HCT116 (cell line): ENCODE data around the gene IFNL3. TPM values are rescaled to one million over a fixed set of nuclear protein-coding genes. Genes with fewer than 3 reads are reported as not detected.

Experiments used
- ATAC-seq: fragments of 200-7000 bp; cut with Tn5 transposase; 2 replicates; pipeline ENCODE4 v1.9.1; 2020; ENCODE audit warnings: mild to moderate bottlenecking, moderate library complexity
- BruUV-seq: library from RNA; stranded (reverse); fragments of 400-500 nt; replicated peaks from 2 replicates; lab custom pipeline; 2021; lab: Mats Ljungman, UMichigan
- CTCF ChIA-PET: fragments of 300-600 bp; sonication (Branson Sonifier 250); formaldehyde crosslinking; loops from one replicate; lab custom pipeline; 2021; ENCODE audit warnings: antibody characterized with exemption; lab: Charles Lee
- POLR2A ChIA-PET: fragments of 300-600, 350-600 bp; sonication (Branson Sonifier 250); formaldehyde crosslinking; loops from one replicate; lab custom pipeline; 2021; ENCODE audit warnings: antibody characterized with exemption; lab: Charles Lee
- RAD21 ChIA-PET, 2 experiments: fragments of 300-600 bp; sonication (Branson Sonifier 250); formaldehyde crosslinking; loops; one replicate each; lab custom pipeline; 2023; ENCODE audit warnings: low total read pairs in 2 of 2; ENCODE audit not compliant: uncharacterized antibody in 2 of 2, unreplicated experiment in 2 of 2, low non-redundant PET in 1 of 2; lab: Charles Lee
- DNase-seq: peaks from one replicate; pipeline ENCODE4 v3.0.0-alpha.2; 2010; ENCODE audit warnings: low read depth, low spot score
- H2AFZ ChIP-seq: fragments of 200-600 bp; shearing (Covaris generic), sonication (generic); 2 replicates; pipeline ENCODE4 v1.6.1; 2017; ENCODE audit warnings: low read depth, mixed run types, mixed read lengths, antibody characterized with exemption, low read length; ENCODE audit not compliant: poor library complexity, severe bottlenecking
- H3K27ac ChIP-seq: 2 replicates; pipeline ENCODE4 v1.5.1; 2012; ENCODE audit warnings: low read depth, low read length
- H3K27me3 ChIP-seq: fragments of 200-600 bp; sonication (generic); 2 replicates; pipeline ENCODE4 v1.6.1; 2016; ENCODE audit warnings: mixed run types, low read length, mixed read lengths; ENCODE audit not compliant: insufficient read depth
- H3K36me3 ChIP-seq, 2 experiments: fragments of 200-500 bp in 1 of 2; fragments of 200-600 bp in 1 of 2; sonication (Bioruptor generic) in 1 of 2; sonication (generic) in 1 of 2; 2 replicates each; pipeline versions ENCODE4 v1.5.1 to v1.6.1; 2014 to 2016; ENCODE audit warnings: low read length in 2 of 2, inconsistent platforms in 1 of 2, mixed read lengths in 1 of 2, mixed run types in 1 of 2; ENCODE audit not compliant: insufficient read depth in 2 of 2, control insufficient read depth in 1 of 2
- H3K4me1 ChIP-seq, 2 experiments: fragments of 200-600 bp in 1 of 2; sonication (generic) in 1 of 2; 2 replicates each; pipeline versions ENCODE4 v1.5.1 to v1.6.1; 2012 to 2017; ENCODE audit warnings: low read length in 2 of 2, inconsistent platforms in 1 of 2, mild to moderate bottlenecking in 1 of 2, mixed read lengths in 1 of 2, mixed run types in 1 of 2, moderate library complexity in 1 of 2; ENCODE audit not compliant: insufficient read depth in 2 of 2, control insufficient read depth in 1 of 2
- H3K4me2 ChIP-seq: fragments of 200-600 bp; sonication (generic); 2 replicates; pipeline ENCODE4 v1.6.1; 2017; ENCODE audit warnings: mixed run types, low read length, mixed read lengths
- H3K4me3 ChIP-seq, 2 experiments: fragments of 200-600 bp in 1 of 2; sonication (generic) in 1 of 2; replicated peaks in 1 of 2; 2 replicates each; pipeline ENCODE4 v1.5.1; 2011 to 2016; ENCODE audit warnings: low read length in 2 of 2, control low read depth in 1 of 2, low read depth in 1 of 2, mild to moderate bottlenecking in 1 of 2, mixed read lengths in 1 of 2, mixed run types in 1 of 2
- H3K79me2 ChIP-seq: fragments of 200-600 bp; sonication (generic); 2 replicates; pipeline ENCODE4 v1.6.1; 2017; ENCODE audit warnings: mild to moderate bottlenecking, mixed run types, low read length, moderate library complexity, mixed read lengths; ENCODE audit not compliant: insufficient read depth
- H3K9ac ChIP-seq: fragments of 200-600 bp; sonication (generic); 2 replicates; pipeline ENCODE4 v1.6.1; 2016; ENCODE audit warnings: low read length, mixed read lengths
- H3K9me2 ChIP-seq: fragments of 200-600 bp; sonication (generic), shearing (Covaris generic); 2 replicates; pipeline ENCODE4 v1.6.1; 2017; ENCODE audit warnings: mixed run types, mild to moderate bottlenecking, moderate library complexity; ENCODE audit not compliant: insufficient read depth
- H3K9me3 ChIP-seq, 2 experiments: fragments of 200-500 bp in 1 of 2; fragments of 200-600 bp in 1 of 2; sonication (Bioruptor generic) in 1 of 2; sonication (generic) in 1 of 2; 2 replicates each; pipeline ENCODE4 v1.6.1; 2014 to 2017; ENCODE audit warnings: low read length in 2 of 2, mixed read lengths in 2 of 2, inconsistent platforms in 1 of 2, low read depth in 1 of 2, mild to moderate bottlenecking in 1 of 2, mixed run types in 1 of 2, moderate library complexity in 1 of 2; ENCODE audit not compliant: control insufficient read depth in 1 of 2, insufficient read depth in 1 of 2
- H4K20me1 ChIP-seq: fragments of 200-600 bp; sonication (generic), shearing (Covaris generic); 2 replicates; pipeline ENCODE4 v1.6.1; 2017; ENCODE audit warnings: mixed run types, mild to moderate bottlenecking, moderate library complexity; ENCODE audit not compliant: insufficient read depth
- CBX3 ChIP-seq: IDR thresholded peaks from 2 replicates; pipeline ENCODE4 v1.6.1; 2012; ENCODE audit warnings: low read depth
- CTCF ChIP-seq, 3 experiments: fragments of 200-600 bp in 1 of 3; sonication (generic) in 1 of 3; IDR thresholded peaks in 2 of 3; conservative IDR thresholded peaks in 1 of 3; 2 replicates each; pipeline ENCODE4 v1.5.1; 2012 to 2017; ENCODE audit warnings: low read depth in 2 of 3, low read length in 2 of 3, antibody characterized with exemption in 1 of 3, borderline replicate concordance in 1 of 3, control low read depth in 1 of 3, mild to moderate bottlenecking in 1 of 3, mixed read lengths in 1 of 3, mixed run types in 1 of 3, moderate library complexity in 1 of 3; ENCODE audit not compliant: insufficient read depth in 1 of 3
- ELF1 ChIP-seq: IDR thresholded peaks from 2 replicates; pipeline ENCODE4 v1.6.1; 2012; ENCODE audit warnings: low read depth, borderline replicate concordance
- POLR2A ChIP-seq: IDR thresholded peaks from 2 replicates; pipeline ENCODE4 v1.7.0; 2011; ENCODE audit warnings: borderline replicate concordance; ENCODE audit not compliant: insufficient read depth, insufficient read length; ENCODE audit errors: extremely low read depth
- RAD21 ChIP-seq: IDR thresholded peaks from 2 replicates; pipeline ENCODE4 v1.6.1; 2012; ENCODE audit warnings: low read depth, mild to moderate bottlenecking
- SRF ChIP-seq: IDR thresholded peaks from 2 replicates; pipeline ENCODE4 v1.6.1; 2012; ENCODE audit warnings: low read depth
- ZBTB33 ChIP-seq: IDR thresholded peaks from 2 replicates; pipeline ENCODE4 v1.6.1; 2011; ENCODE audit warnings: mild to moderate bottlenecking, low read length, moderate library complexity; ENCODE audit not compliant: insufficient replicate concordance; ENCODE audit errors: extremely low read depth
- intact Hi-C: fragments of 100-400 bp; cut with micrococcal nuclease; formaldehyde crosslinking; loops from 2 replicates; pipeline ENCODE4 v1.10.0; 2022
- total RNA-seq: library from RNA; stranded (reverse); gene quantifications from one replicate; pipeline ENCODE4 v1.2.1, GENCODE V29; 2021; ENCODE audit not compliant: unreplicated experiment

The IFNL3 gene
- total RNA-seq, 1 experiment from 2014 or later = not detected

- peak; percentile 97 for ATAC-seq
- H3K4me3 ChIP-seq = no peak overlapping the region
- peak overlapping the region; percentile 93 for H2AFZ ChIP-seq
- peak overlapping the region; percentile 63 for H3K4me2 ChIP-seq
- RAD21 ChIA-PET = interaction anchor here (0.7 to 0.8 kb wide), 3 partner anchors 24 to 115 kb away, joined by 3 read pairs; no protein-coding TSS in a partner anchor
- no peak overlapping the region for H3K27ac ChIP-seq
- no peaks in the 10 kb centered on the region for H3K79me2 ChIP-seq
- BruUV-seq = no TSS peak
- peak; percentile 78; the same call in 1 of the 2 replicates for TF ChIP-seq SRF
- TF ChIP-seq RAD21 = peak; percentile 98
- TF ChIP-seq CBX3 = peak; percentile 72; the same call in 1 of the 2 replicates
- TF ChIP-seq POLR2A = no peak
- no peak for TF ChIP-seq ZBTB33
- peak; percentile 68 to 96 (median 85) for TF ChIP-seq CTCF (IDR thresholded peaks at IDR 0.05 in 2 of 3, conservative IDR thresholded peaks at IDR 0.05 in 1 of 3; ENCODE audit: borderline replicate concordance in 1 of 3, insufficient read depth in 1 of 3, low read depth in 2 of 3, low read length in 2 of 3)
- no peak for TF ChIP-seq ELF1
- TF ChIP-seq, all 23 proteins: peak for 4
- H3K9me3 ChIP-seq = no peaks in the 10 kb centered on the region
- no peaks in the 10 kb centered on the region for H3K9me2 ChIP-seq
- H3K27me3 ChIP-seq = no peaks in the 10 kb centered on the region
- DNase-seq = peak; percentile 53
- POLR2A ChIA-PET = interaction anchor here (1.2 kb wide), 1 partner anchor 111 kb away, joined by 3 read pairs; no protein-coding TSS in a partner anchor
- H3K4me1 ChIP-seq = peaks cover 9 to 12% of the 10 kb centered on the region in 2 experiments; a peak in 3 of 4 replicates
- no peaks in the 10 kb centered on the region for H3K36me3 ChIP-seq
- CTCF ChIA-PET = interaction anchor here (0.7 to 3.8 kb wide), 7 partner anchors 89 to 161 kb away, joined by 3 to 32 read pairs (median 5); partner anchors contain the start of gene SAMD4B
- intact Hi-C loops = loop anchor here (1.0 to 10.0 kb wide), 5 partner anchors 116 to 322 kb away; partner anchors contain the start of genes EID2B, MED29, PAF1 and PLEKHG2
- H3K9ac ChIP-seq = no peak overlapping the region
- no peaks in the 10 kb centered on the region for H4K20me1 ChIP-seq
Observed at GRCh38 chr19:39212375-39212742, 32.4 kb downstream of the IFNL3 start.
